NCI-H460 (cell line): ENCODE measurements around the gene C1QBP. TPM values are rescaled to one million over a fixed set of nuclear protein-coding genes. Genes with fewer than 3 reads are reported as not detected.
"Not testable (repeated sequence)": the region's sequence is repeated elsewhere in the genome, so short reads cannot be mapped to it uniquely, and the experiment has no call there.

Experiments
- DNase-seq: peaks from one replicate; pipeline ENCODE4 v3.0.0-alpha.2; 2016; ENCODE audit warnings: low read depth; ENCODE audit errors: extremely low read depth
- total RNA-seq: library from RNA; depleted of rRNA; stranded (reverse); fragments of >200 nt; shearing (Covaris generic); gene quantifications from 2 replicates; pipeline ENCODE4 v1.2.3, GENCODE V29; 2014

Gene C1QBP
- total RNA-seq, 1 experiment from 2014 or later = 725 TPM

DNA sequence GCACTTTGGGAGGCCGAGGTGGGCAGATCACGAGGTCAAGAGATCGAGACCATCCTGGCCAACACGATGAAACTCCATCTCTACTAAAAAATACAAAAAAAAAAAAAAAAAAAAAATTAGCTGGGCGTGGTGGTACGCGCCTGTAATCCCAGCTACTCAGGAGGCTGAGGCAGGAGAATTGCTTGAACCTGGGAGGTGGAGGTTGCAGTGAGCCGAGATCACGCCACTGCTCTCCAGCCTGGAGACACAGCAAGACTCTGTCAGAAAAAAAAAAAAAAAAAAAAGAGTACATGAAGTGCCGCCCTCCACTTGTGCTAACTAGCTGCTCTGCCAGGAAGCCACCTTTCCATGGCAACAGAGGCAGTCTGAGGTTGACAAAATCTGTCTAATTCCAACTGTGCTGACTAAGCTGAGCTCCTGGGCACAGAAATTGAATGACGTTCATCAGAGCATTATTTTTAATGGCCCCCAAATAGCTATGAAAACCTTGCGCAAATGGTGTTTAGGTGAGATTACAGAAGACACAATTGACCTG, 3.1 kb downstream of the C1QBP start:
- DNase-seq = not testable (repeated sequence)

- no peak for DNase-seq
Measured at GRCh38 chr17:5434984-5435383, 4.0 kb downstream of the C1QBP start.

- no peak for DNase-seq
Measured at GRCh38 chr17:5431949-5432556, 6.9 kb downstream of the C1QBP start.

GRCh38 chr17:5431234-5431633, 7.7 kb downstream of the C1QBP start:
- not testable (repeated sequence) for DNase-seq

GRCh38 chr17:5430413-5430999, 8.4 kb downstream of the C1QBP start:
- no peak for DNase-seq

DNA sequence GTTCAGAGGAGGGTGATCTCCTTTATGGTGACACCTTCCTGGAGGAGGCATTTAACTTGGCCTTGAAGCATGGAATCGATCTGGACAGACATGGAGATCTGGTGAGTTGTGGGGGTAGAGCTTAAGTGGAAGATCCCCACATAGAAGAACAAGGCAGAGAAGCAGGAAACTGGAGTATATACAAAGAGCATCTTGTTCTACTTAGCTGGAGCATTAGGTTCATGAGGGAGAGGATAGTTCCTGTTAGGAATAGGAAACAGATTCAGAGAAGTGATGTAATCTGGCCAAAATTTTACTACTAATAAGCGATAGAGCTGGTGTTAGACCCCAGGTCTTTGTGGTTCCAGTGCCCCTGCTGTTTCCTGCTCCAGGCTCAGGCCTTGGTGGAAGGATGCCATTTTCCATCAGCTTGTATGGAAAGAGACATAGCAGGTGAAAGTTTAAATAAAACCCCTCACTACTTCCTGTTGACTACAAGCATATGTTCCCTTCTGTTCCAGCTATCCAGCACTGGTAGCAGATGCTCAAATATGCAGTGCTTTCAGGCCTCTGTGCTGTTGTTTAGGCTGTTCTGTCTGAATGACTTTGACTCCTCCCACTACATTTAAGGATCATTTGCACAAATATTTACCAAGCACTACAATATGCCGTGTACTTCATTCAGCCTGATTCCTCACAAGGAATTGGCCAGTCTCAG, 9.6 kb downstream of the C1QBP start:
- no peak for DNase-seq

DNA sequence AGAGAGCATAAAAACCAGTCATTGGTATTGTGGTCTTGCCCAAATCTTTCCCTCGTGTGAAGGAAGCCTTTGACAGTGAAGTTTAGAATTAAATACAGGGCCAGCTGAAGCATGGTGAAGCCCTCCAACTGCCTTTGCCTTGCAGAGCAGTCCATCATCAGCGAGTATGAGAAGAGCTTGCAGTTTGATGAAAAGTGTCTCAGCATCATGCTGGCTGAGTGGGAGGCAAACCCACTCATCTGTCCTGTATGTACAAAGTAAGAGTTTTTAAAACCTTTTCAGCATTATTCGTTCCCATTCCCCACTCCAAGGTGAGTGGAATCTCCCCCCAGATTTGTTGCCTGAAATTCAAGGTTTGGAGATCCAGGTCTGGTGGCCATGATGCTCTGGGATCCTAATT, 13.1 kb downstream of the C1QBP start:
- no peak for DNase-seq

GRCh38 chr17:5424909-5425308, 14.0 kb downstream of the C1QBP start:
- DNase-seq = no peak

DNA sequence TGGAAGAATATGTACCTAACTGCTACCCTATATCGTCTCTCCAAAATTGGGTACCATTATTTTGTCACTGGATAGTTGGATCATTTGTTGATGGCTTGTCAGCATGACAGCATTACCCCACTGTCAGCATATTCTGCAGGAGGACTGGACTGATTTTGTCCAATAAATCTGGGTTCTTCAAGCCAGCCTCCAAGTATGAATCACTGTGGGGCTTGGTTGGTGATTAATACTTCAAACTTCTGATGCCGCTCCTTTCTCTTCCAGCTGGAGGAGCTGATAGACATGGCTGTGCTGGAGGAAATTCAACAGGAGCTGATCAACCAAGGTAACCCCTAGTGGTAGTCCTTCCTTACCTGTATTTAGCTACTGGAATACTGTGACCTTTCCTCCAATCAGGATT, 16.4 kb downstream of the C1QBP start:
- no peak for DNase-seq

DNA sequence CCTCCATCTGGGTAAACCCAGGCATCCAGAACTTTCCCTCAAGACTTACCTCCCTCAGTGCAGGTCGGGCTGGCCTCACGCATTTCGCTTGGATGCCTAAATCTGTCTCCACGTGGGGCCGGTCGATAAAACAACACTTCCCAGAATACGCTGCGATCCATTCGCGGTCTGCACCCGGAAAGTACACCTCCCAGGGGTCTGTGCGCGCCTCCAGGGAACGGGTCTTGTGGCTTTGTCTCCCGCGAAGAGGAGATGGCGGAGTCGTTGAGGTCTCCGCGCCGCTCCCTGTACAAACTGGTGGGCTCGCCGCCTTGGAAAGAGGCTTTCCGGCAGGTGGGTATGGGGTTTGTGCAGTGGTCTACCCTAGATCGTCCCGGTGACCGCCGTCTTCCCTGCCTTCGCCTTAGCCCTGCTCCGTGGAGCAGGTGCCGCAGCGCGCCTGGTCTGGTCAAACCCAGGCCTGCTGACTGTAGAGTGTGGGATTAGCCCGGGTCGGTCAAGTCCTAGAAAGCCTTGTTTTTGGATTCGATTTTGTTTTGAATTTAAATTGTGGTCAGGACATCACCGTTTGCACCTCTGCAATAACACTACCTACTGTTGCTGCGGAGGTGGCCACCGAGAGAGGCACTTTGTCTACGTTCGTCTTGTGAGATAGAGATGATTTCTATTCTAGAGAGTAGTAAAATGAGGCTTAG, 18.8 kb downstream of the C1QBP start, which contains the start of gene RPAIN:
RPAIN (plus strand) TSS at position 224 of the 695 bp plus-strand sequence; CDS start at position 253, 29 bp downstream.
- peak; percentile 81 for DNase-seq

- peak; percentile 97 for DNase-seq
Measured at GRCh38 chr17:5419356-5419958, 19.5 kb downstream of the C1QBP start, which contains the start of gene NUP88. Gene NUP88, minus strand, starts transcription at chr17:5419662. Its CDS starts 12 bp downstream, at chr17:5419650.

- no peak for DNase-seq
Measured at GRCh38 chr17:5418858-5419355, 20.0 kb downstream of the C1QBP start.

DNA sequence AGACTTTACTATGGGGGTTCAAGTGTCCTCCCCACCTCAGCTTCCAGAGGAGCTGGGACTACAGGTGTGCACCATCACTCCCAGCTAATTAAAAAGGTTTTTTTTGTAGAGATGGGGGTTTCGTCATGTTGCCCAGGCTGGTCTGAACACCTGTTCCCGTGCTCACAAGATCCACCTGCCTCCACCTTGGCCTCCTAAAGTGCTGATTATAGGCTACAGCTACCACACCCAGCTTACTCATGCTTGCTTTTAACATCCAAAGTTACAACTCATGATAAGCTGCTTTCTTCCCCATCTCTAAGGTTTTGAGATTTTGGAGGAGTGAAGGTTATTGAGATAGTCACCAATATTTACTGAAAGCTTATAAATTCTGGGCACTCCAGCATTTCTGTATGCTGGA, 22.1 kb downstream of the C1QBP start:
- DNase-seq = no peak

- peak; percentile 90 for DNase-seq
Measured at GRCh38 chr17:5413682-5414081, 25.3 kb downstream of the C1QBP start.

- no peak for DNase-seq
Measured at GRCh38 chr17:5410594-5411272, 28.2 kb downstream of the C1QBP start.

- DNase-seq = no peak
Measured at GRCh38 chr17:5408186-5408585, 30.8 kb downstream of the C1QBP start.

DNA sequence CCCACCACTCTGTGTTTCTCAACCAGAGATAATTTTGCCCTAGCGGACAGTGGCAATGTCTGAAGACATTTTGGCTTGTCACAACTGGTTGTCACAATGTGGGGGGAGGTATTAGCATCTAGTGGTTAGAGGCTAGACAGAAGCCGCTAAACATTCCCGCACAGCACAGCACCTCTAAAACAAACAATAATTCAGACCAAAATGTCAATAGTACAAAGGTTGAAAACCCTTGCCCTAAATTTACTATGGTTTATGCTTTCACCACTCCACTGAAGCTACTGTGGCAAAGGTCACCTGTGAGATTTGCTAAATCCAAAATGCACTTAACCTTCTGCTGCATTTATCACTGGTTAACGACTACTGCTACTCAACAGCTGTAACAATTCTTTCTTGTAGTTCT, 33.6 kb downstream of the C1QBP start:
- no peak for DNase-seq

GRCh38 chr17:5399767-5400166, 39.2 kb downstream of the C1QBP start:
- DNase-seq = no peak

DNA sequence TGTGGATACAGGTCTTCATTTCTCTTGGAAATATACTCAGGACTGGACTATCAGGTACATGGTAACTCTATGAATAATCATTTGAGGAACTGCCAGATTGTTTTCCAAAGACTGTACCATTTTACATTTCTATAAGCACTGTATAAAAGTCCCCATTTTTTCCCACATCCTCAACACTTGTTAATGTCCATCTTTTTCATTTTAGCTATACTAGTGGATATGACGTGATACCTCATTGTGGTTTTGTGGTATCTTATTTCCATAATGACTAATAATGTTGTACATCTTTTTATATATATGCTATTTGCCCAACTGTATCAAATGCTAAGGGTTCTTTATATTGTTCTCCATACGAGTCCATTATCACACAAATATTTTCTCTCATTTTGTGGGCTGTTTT, 42.3 kb downstream of the C1QBP start:
- no peak for DNase-seq

- DNase-seq = no peak
Measured at GRCh38 chr17:5391678-5392077, 47.3 kb downstream of the C1QBP start.
